GM23338 (cell line): Measurements from ENCODE around the gene ZGPAT. TPM values are rescaled to one million over a fixed set of nuclear protein-coding genes. Genes with fewer than 3 reads are reported as not detected.
A peak's percentile ranks its signal among the peaks of the same experiment; 100 is the strongest.

Source experiments
- ATAC-seq: fragments of 200-7000 bp; cut with Tn5 transposase; 3 replicates; pipeline ENCODE4 v1.9.1; 2020
- DNase-seq: peaks from one replicate; pipeline ENCODE4 v3.0.0-alpha.2; 2015; ENCODE audit warnings: low spot score
- H2AFZ ChIP-seq: fragments of 200-600 bp; sonication (generic); 2 replicates; pipeline ENCODE4 v1.8.0; 2016; ENCODE audit warnings: antibody characterized with exemption, mild to moderate bottlenecking, moderate library complexity
- H3F3A ChIP-seq: fragments of 200-600 bp; sonication (generic); replicated peaks from 2 replicates; pipeline ENCODE4 v1.8.0; 2017; ENCODE audit warnings: antibody characterized with exemption, mixed run types, low read depth
- H3K27ac ChIP-seq: fragments of 200-600 bp; sonication (generic); 2 replicates; pipeline ENCODE4 v1.6.1; 2016; ENCODE audit warnings: low read depth
- H3K27me3 ChIP-seq: fragments of 200-600 bp; sonication (generic); 2 replicates; pipeline ENCODE4 v1.8.0; 2016; ENCODE audit warnings: mild to moderate bottlenecking, mixed run types, moderate library complexity; ENCODE audit not compliant: insufficient read depth
- H3K36me3 ChIP-seq: fragments of 200-600 bp; sonication (generic); 2 replicates; pipeline ENCODE4 v1.8.0; 2016; ENCODE audit warnings: mild to moderate bottlenecking; ENCODE audit not compliant: insufficient read depth
- H3K4me1 ChIP-seq: fragments of 200-600 bp; sonication (generic); 2 replicates; pipeline ENCODE4 v1.8.0; 2016; ENCODE audit warnings: mild to moderate bottlenecking, moderate library complexity; ENCODE audit not compliant: insufficient read depth
- H3K4me2 ChIP-seq: fragments of 200-600 bp; sonication (generic); 2 replicates; pipeline ENCODE4 v1.7.1; 2017; ENCODE audit warnings: mixed run types
- H3K4me3 ChIP-seq: fragments of 200-600 bp; sonication (generic); 2 replicates; pipeline ENCODE4 v1.6.1; 2016; ENCODE audit warnings: mixed run types
- H3K79me2 ChIP-seq: fragments of 200-600 bp; sonication (generic); replicated peaks from 2 replicates; pipeline ENCODE4 v1.8.0; 2017; ENCODE audit warnings: mild to moderate bottlenecking; ENCODE audit not compliant: insufficient read depth
- H3K9me2 ChIP-seq: fragments of 200-600 bp; sonication (generic); 2 replicates; pipeline ENCODE4 v1.8.0; 2017; ENCODE audit not compliant: insufficient read depth
- H4K20me1 ChIP-seq: fragments of 200-600 bp; sonication (generic); replicated peaks from 2 replicates; pipeline ENCODE4 v1.8.0; 2017; ENCODE audit warnings: mild to moderate bottlenecking; ENCODE audit not compliant: insufficient read depth
- H3K27ac Mint-ChIP-seq: 2 replicates; pipeline ENCODE4 v1.8.0; 2020; ENCODE audit warnings: inconsistent platforms, mild to moderate bottlenecking, moderate library complexity, mixed read lengths
- H3K27me3 Mint-ChIP-seq: 3 replicates; pipeline ENCODE4 v1.8.0; 2022; ENCODE audit warnings: low read depth, mild to moderate bottlenecking, moderate library complexity, mixed read lengths, inconsistent platforms; ENCODE audit not compliant: insufficient read depth, poor library complexity
- H3K36me3 Mint-ChIP-seq: 3 replicates; pipeline ENCODE4 v1.8.0; 2021; ENCODE audit warnings: low read depth, mild to moderate bottlenecking, inconsistent platforms, moderate library complexity, mixed read lengths
- H3K4me1 Mint-ChIP-seq: 3 replicates; pipeline ENCODE4 v1.8.0; 2020; ENCODE audit warnings: mild to moderate bottlenecking, inconsistent platforms, mixed read lengths
- H3K4me3 Mint-ChIP-seq: 3 replicates; pipeline ENCODE4 v1.8.0; 2021; ENCODE audit warnings: moderate library complexity, mild to moderate bottlenecking, inconsistent platforms, mixed read lengths
- H3K9me3 Mint-ChIP-seq: 3 replicates; pipeline ENCODE4 v1.8.0; 2020; ENCODE audit warnings: moderate library complexity, mild to moderate bottlenecking, inconsistent platforms, mixed read lengths
- CREB1 ChIP-seq: fragments of 250-450 bp; sonication (Bioruptor Pico); IDR thresholded peaks from 2 replicates; pipeline ENCODE4 v1.5.0; 2020; ENCODE audit warnings: low read depth, mild to moderate bottlenecking, moderate library complexity
- EZH2phosphoT487 ChIP-seq: fragments of 200-600 bp; sonication (generic); IDR thresholded peaks from one replicate; pipeline ENCODE4 v1.8.1; 2018; ENCODE audit warnings: antibody characterized with exemption; ENCODE audit not compliant: unreplicated experiment
- JUNB ChIP-seq: IDR thresholded peaks from one replicate; pipeline ENCODE4 v1.6.1; 2016; ENCODE audit warnings: antibody characterized with exemption; ENCODE audit not compliant: unreplicated experiment
- NANOG ChIP-seq: IDR thresholded peaks from 2 replicates; pipeline ENCODE4 v1.6.1; 2016; ENCODE audit warnings: antibody characterized with exemption, borderline replicate concordance
- POLR2AphosphoS5 ChIP-seq: IDR thresholded peaks from 2 replicates; pipeline ENCODE4 v1.6.1; 2016; ENCODE audit warnings: antibody characterized with exemption, low read depth
- STAT1 ChIP-seq: IDR thresholded peaks from one replicate; pipeline ENCODE4 v1.6.1; 2016; ENCODE audit warnings: antibody characterized with exemption; ENCODE audit not compliant: unreplicated experiment
- ZNF114 ChIP-seq: fragments of 250-450 bp; sonication (Bioruptor Pico); IDR thresholded peaks from 2 replicates; pipeline ENCODE4 v1.5.0; 2020; ENCODE audit warnings: mild to moderate bottlenecking, moderate library complexity
- polyA plus RNA-seq: library from polyadenylated mRNA; unstranded; fragments of >200 nt; fragmentation: Nextera tagmentation; extraction: Ambion mirVana; gene quantifications from 2 replicates; pipeline ENCODE4 v1.2.1, GENCODE V29; 2016
- total RNA-seq: library from RNA; depleted of rRNA; stranded (reverse); fragments of >200 nt; shearing (Covaris generic); gene quantifications from 2 replicates; pipeline ENCODE4 v1.2.3, GENCODE V29; 2014
- TF ChIP-seq, protein P1 (sequence below): IDR thresholded peaks from one replicate; pipeline ENCODE4 v1.6.1; 2018; ENCODE audit warnings: antibody characterized with exemption; ENCODE audit not compliant: unreplicated experiment
- TF ChIP-seq, protein P2 (sequence below): IDR thresholded peaks from 2 replicates; pipeline ENCODE4 v1.6.1; 2016; ENCODE audit warnings: antibody characterized with exemption
- TF ChIP-seq, protein P3 (sequence below): fragments of 250-450 bp; sonication (Bioruptor Pico); IDR thresholded peaks from 2 replicates; pipeline ENCODE4 v1.5.0; 2020; ENCODE audit warnings: mild to moderate bottlenecking, moderate library complexity

ZGPAT gene
- total and polyA plus RNA-seq, 2 experiments from 2014 or later = 25.0 to 39.2 TPM

DNA sequence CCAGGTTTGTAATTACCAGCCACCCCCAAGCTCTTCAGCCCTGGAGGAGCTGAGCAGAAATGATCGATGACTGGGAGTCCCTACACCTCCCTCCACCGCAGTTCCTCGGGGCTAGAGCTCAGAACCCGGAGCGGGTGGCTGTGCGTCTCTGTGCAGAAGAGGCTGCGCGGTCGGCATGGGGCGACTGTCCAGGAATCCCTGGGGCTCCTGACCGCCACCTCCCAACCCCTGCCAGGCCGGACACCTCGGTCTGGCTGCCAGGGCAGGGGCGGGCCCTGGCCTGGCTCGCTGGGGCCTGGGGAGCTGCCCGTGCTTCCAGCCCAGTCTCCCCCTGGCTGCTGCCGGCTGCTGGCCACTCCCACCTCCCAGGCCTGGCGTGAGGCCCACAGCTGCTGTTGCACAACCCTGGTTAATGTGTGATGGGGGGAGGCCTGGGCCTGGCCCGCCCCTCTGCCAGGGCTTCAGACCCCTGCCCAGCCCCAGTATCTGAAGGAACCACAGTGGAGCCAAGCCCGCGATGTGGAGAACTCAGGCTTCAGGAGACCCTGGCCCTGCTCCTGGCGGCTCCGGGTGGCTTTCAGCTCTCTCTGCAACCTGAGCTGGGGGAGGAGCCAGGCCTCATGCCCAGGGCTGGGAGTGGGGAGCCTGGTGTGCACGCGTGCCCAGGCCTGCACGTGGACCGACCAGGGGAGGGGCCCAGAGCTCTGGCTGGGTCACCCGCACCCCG lies 33.0 kb downstream of the ZGPAT start:
- Histone ChIP-seq H3K27me3 (peaks cover 6% of the 10 kb centered on the region), H3K4me1 (peaks cover 7% of the 10 kb centered on the region; the same call in 1 of the 2 replicates), H4K20me1 (no peaks in the 10 kb centered on the region), H2AFZ (peak overlapping the region; percentile 76; the same call in 1 of the 2 replicates), H3K27ac (peak overlapping the region; percentile 50; the same call in 1 of the 2 replicates), H3K9me2 (no peaks in the 10 kb centered on the region), H3K79me2 (no peaks in the 10 kb centered on the region), H3K36me3 (no peaks in the 10 kb centered on the region), H3F3A (peaks cover 14% of the 10 kb centered on the region; the same call in 1 of the 2 replicates), H3K4me3 (peak overlapping the region; percentile 71), H3K4me2 (peak overlapping the region; percentile 86)
- Mint-ChIP-seq H3K4me1 (no peaks in the 10 kb centered on the region; the same call in 2 of the 3 replicates), H3K27ac (no peak overlapping the region), H3K36me3 (peaks cover 8% of the 10 kb centered on the region), H3K9me3 (no peaks in the 10 kb centered on the region; the same call in 2 of the 3 replicates), H3K27me3 (peaks cover 11% of the 10 kb centered on the region), H3K4me3 (peak overlapping the region; percentile 68; the same call in 2 of the 3 replicates)
- DNase-seq (peak; percentile 73), ATAC-seq (peak; percentile 43)
- no peak for TF ChIP-seq CREB1 (CRISPR knock-in tag)
- TF ChIP-seq STAT1 = no peak
- TF ChIP-seq, protein P1, sequence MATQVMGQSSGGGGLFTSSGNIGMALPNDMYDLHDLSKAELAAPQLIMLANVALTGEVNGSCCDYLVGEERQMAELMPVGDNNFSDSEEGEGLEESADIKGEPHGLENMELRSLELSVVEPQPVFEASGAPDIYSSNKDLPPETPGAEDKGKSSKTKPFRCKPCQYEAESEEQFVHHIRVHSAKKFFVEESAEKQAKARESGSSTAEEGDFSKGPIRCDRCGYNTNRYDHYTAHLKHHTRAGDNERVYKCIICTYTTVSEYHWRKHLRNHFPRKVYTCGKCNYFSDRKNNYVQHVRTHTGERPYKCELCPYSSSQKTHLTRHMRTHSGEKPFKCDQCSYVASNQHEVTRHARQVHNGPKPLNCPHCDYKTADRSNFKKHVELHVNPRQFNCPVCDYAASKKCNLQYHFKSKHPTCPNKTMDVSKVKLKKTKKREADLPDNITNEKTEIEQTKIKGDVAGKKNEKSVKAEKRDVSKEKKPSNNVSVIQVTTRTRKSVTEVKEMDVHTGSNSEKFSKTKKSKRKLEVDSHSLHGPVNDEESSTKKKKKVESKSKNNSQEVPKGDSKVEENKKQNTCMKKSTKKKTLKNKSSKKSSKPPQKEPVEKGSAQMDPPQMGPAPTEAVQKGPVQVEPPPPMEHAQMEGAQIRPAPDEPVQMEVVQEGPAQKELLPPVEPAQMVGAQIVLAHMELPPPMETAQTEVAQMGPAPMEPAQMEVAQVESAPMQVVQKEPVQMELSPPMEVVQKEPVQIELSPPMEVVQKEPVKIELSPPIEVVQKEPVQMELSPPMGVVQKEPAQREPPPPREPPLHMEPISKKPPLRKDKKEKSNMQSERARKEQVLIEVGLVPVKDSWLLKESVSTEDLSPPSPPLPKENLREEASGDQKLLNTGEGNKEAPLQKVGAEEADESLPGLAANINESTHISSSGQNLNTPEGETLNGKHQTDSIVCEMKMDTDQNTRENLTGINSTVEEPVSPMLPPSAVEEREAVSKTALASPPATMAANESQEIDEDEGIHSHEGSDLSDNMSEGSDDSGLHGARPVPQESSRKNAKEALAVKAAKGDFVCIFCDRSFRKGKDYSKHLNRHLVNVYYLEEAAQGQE = no peak
- TF ChIP-seq, protein P2, sequence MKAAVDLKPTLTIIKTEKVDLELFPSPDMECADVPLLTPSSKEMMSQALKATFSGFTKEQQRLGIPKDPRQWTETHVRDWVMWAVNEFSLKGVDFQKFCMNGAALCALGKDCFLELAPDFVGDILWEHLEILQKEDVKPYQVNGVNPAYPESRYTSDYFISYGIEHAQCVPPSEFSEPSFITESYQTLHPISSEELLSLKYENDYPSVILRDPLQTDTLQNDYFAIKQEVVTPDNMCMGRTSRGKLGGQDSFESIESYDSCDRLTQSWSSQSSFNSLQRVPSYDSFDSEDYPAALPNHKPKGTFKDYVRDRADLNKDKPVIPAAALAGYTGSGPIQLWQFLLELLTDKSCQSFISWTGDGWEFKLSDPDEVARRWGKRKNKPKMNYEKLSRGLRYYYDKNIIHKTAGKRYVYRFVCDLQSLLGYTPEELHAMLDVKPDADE = no peak
- TF ChIP-seq NANOG = no peak
- peak; percentile 68 for TF ChIP-seq POLR2AphosphoS5

DNA sequence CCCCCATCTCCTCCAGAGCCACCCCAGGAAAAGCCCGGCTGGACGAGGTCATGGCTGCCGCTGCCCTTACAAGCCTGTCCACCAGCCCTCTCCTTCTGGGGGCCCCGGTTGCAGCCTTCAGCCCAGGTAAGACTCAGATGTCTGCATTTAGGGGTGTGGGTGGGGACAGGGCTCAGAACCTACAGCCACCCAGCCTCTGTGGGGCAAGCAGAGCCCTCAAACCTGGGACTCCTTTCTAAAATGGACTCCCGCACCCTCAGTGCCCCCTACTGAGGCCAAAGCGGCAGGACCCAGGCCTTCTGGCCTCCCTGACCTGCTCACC lies 33.5 kb downstream of the ZGPAT start:
- no peaks in the 10 kb centered on the region; the same call in 2 of the 3 replicates for H3K4me1 Mint-ChIP-seq
- no peak overlapping the region; the same call in 1 of the 2 replicates for H2AFZ ChIP-seq
- H3K79me2 ChIP-seq = no peaks in the 10 kb centered on the region
- peaks cover 8% of the 10 kb centered on the region for H3K36me3 Mint-ChIP-seq
- H3K27me3 Mint-ChIP-seq = peaks cover 10% of the 10 kb centered on the region
- H3K4me3 Mint-ChIP-seq = peak overlapping the region; percentile 68; the same call in 2 of the 3 replicates
- no peaks in the 10 kb centered on the region for H3K9me2 ChIP-seq
- peak overlapping the region; percentile 71 for H3K4me3 ChIP-seq
- H3K36me3 ChIP-seq = no peaks in the 10 kb centered on the region
- H3K27ac Mint-ChIP-seq = no peak overlapping the region
- peaks cover 14% of the 10 kb centered on the region; the same call in 1 of the 2 replicates for H3F3A ChIP-seq
- peaks cover 6% of the 10 kb centered on the region for H3K27me3 ChIP-seq
- ATAC-seq (no peak), DNase-seq (no peak)
- H3K4me1 ChIP-seq = peaks cover 7% of the 10 kb centered on the region; the same call in 1 of the 2 replicates
- peak overlapping the region; percentile 50; the same call in 1 of the 2 replicates for H3K27ac ChIP-seq
- no peaks in the 10 kb centered on the region; the same call in 2 of the 3 replicates for H3K9me3 Mint-ChIP-seq
- H3K4me2 ChIP-seq = peak overlapping the region; percentile 86
- H4K20me1 ChIP-seq = no peaks in the 10 kb centered on the region
- no peak for TF ChIP-seq JUNB
- no peak for TF ChIP-seq STAT1
- TF ChIP-seq CREB1 (CRISPR knock-in tag) = no peak
- no peak for TF ChIP-seq EZH2phosphoT487
- TF ChIP-seq, protein P3, sequence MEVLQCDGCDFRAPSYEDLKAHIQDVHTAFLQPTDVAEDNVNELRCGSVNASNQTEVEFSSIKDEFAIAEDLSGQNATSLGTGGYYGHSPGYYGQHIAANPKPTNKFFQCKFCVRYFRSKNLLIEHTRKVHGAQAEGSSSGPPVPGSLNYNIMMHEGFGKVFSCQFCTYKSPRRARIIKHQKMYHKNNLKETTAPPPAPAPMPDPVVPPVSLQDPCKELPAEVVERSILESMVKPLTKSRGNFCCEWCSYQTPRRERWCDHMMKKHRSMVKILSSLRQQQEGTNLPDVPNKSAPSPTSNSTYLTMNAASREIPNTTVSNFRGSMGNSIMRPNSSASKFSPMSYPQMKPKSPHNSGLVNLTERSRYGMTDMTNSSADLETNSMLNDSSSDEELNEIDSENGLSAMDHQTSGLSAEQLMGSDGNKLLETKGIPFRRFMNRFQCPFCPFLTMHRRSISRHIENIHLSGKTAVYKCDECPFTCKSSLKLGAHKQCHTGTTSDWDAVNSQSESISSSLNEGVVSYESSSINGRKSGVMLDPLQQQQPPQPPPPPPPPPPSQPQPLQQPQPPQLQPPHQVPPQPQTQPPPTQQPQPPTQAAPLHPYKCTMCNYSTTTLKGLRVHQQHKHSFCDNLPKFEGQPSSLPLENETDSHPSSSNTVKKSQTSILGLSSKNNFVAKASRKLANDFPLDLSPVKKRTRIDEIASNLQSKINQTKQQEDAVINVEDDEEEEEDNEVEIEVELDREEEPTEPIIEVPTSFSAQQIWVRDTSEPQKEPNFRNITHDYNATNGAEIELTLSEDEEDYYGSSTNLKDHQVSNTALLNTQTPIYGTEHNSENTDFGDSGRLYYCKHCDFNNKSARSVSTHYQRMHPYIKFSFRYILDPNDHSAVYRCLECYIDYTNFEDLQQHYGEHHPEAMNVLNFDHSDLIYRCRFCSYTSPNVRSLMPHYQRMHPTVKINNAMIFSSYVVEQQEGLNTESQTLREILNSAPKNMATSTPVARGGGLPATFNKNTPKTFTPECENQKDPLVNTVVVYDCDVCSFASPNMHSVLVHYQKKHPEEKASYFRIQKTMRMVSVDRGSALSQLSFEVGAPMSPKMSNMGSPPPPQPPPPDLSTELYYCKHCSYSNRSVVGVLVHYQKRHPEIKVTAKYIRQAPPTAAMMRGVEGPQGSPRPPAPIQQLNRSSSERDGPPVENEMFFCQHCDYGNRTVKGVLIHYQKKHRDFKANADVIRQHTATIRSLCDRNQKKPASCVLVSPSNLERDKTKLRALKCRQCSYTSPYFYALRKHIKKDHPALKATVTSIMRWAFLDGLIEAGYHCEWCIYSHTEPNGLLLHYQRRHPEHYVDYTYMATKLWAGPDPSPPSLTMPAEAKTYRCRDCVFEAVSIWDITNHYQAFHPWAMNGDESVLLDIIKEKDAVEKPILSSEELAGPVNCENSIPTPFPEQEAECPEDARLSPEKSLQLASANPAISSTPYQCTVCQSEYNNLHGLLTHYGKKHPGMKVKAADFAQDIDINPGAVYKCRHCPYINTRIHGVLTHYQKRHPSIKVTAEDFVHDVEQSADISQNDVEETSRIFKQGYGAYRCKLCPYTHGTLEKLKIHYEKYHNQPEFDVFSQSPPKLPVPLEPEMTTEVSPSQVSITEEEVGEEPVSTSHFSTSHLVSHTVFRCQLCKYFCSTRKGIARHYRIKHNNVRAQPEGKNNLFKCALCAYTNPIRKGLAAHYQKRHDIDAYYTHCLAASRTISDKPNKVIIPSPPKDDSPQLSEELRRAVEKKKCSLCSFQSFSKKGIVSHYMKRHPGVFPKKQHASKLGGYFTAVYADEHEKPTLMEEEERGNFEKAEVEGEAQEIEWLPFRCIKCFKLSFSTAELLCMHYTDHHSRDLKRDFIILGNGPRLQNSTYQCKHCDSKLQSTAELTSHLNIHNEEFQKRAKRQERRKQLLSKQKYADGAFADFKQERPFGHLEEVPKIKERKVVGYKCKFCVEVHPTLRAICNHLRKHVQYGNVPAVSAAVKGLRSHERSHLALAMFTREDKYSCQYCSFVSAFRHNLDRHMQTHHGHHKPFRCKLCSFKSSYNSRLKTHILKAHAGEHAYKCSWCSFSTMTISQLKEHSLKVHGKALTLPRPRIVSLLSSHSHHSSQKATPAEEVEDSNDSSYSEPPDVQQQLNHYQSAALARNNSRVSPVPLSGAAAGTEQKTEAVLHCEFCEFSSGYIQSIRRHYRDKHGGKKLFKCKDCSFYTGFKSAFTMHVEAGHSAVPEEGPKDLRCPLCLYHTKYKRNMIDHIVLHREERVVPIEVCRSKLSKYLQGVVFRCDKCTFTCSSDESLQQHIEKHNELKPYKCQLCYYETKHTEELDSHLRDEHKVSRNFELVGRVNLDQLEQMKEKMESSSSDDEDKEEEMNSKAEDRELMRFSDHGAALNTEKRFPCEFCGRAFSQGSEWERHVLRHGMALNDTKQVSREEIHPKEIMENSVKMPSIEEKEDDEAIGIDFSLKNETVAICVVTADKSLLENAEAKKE (CRISPR knock-in tag) = no peak
- TF ChIP-seq ZNF114 = no peak
- TF ChIP-seq NANOG = no peak
